Right forelimb (tissue), 1 donor: Measurements from ENCODE around the gene LHCGR.

ENCODE experiments used
- DNase-seq: peaks from one replicate; pipeline ENCODE4 v3.0.0-alpha.2; 2018

Gene LHCGR

DNA sequence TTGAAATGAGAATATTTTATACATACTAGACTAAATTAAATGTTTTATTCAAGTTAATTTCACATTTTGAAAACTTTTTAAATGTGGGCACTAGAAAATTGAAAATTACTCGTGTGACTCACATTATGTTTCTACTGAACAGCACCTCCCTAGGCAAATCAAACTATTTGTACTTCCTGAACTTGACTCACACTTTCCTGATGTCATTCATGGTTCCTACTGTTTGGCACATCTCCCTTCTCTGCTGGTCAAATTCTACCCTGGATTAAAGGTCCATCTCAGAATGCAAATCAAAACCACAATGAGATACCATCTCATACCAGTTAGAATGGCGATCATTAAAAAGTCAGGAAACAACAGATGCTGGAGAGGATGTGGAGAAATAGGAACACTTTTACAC, 16.7 kb downstream of the LHCGR start:
- DNase-seq, result no peak

DNA sequence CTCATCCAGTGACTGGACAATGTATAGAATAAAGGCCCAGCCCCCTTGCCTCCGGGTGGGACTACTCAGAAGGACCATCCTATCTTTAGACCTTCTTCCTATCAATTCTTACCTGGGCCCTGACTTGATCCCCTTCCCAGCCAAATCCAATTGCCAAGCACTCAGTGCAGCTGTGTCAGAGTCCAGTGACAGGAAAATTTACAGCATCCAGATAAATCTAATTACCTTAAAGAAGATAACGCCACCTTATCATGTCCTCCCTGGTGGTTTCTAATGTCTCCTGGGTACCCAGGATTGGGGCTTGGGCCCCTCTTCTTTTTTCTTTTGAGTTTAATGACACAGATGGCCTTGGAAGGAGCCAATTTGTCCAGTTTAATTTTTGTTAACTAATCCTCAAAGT, 19.3 kb downstream of the LHCGR start:
- no peak for DNase-seq

DNA sequence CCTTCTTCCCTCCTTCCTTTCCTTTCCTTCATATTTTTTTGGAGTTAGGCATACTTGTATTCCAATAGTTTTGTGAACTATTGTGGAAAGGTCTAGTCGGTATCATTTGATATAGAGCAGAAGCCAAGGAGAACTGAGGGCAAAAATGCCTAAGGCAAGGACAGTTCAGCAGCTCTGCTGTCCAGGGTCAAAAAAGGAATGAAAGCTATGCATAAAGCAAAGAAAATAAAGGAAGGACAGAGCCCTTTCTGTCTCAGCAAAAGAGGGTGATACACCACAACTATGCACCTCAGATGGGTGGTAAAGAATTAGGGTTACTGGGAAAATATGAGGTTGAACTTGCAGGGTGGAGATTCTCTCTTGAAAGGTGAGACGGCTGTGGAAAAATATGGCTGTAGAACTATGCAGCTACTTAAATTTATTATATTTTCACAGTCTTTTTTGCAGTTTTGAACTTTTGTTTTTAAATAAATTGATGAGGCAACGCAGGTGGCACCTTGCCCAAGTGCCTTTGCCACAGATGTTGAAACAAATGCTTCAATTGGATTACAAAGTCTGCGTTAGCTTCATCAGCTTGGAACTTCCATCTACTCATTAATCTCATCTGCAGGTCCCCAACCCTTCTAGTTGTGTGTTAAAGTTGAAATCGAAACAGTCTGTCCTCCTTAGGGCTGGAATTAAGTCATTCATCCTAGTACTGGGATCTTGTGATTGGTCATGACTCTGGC, 20.8 kb downstream of the LHCGR start:
- DNase-seq, result no peak

DNA sequence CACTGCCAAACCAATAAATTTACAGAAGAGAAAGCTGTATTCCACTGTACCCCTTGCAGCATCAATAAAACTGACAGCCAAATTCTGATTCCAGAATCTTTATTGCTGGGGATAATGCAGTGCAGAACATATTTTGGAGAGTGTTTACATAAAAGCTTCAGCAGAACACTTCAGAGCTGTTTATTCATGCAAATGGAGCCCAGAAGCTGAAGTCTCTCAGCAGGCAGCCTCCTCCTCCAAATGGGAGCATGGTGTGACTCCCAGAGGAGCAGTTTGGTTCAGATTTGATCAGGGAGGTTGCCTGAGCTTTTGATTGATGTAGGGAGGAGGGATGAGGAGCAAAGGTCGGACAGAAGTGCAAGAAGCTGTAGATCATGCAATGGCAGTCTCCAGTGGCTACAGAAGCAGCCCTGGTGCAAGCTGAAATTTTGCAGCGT, 22.4 kb downstream of the LHCGR start:
- DNase-seq, result no peak

DNA sequence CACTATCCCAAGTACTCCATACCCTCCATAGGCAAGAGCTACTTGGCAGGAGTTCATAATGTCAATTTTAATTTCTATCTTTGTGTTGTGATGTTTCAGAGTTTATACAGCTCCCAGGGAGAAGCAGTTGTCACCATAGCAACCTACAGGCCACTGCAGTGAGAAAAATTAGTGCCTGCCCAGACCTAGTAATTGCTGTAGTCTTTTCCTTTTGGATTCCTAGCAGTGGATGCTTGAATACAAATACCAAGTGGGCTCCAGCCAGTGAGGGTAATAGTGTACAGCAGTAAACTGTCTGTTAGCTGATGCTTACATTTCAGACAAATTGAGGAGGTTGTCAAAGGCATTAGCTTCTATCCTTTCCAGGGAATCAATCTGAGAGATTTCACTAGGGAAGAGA, 26.7 kb downstream of the LHCGR start:
- no peak for DNase-seq

DNA sequence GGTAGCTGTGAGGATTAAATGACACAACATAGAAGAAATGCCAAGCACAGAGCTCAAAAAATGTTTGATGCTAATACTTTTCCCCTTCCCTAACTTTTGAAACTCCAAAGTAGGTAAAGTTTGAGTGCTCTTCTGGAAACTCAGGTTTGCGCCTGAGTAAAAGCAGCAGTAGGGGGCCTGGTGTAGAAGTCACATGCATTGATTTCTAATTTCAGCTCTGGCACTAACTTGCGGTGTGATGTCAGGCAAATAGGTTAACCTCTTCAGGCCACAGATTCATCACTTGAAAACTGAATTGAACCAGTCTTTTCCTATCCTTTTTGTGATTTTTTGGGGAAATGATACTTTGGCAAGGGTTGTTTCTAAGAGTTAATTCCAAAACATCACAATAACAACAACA, 27.2 kb downstream of the LHCGR start:
- no peak for DNase-seq

DNA sequence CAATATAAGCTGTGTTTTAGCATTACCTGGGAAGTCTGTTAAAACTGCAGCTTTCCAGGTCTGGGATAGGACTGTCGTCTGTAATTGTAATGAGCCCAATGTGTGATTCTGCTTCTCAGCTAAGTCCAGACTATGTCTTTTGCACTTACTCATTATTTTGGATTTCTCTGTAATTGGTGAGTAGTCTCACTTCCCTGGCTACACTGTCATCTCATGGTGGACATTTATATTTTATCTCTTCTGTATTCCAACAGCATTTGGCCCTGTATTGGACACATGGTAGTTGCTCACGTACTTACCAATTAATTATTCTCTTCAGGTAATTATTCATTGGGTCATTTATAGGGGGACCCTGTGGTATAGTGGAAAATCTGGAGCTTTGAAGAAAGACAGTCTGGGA, 28.0 kb downstream of the LHCGR start:
- no peak for DNase-seq

DNA sequence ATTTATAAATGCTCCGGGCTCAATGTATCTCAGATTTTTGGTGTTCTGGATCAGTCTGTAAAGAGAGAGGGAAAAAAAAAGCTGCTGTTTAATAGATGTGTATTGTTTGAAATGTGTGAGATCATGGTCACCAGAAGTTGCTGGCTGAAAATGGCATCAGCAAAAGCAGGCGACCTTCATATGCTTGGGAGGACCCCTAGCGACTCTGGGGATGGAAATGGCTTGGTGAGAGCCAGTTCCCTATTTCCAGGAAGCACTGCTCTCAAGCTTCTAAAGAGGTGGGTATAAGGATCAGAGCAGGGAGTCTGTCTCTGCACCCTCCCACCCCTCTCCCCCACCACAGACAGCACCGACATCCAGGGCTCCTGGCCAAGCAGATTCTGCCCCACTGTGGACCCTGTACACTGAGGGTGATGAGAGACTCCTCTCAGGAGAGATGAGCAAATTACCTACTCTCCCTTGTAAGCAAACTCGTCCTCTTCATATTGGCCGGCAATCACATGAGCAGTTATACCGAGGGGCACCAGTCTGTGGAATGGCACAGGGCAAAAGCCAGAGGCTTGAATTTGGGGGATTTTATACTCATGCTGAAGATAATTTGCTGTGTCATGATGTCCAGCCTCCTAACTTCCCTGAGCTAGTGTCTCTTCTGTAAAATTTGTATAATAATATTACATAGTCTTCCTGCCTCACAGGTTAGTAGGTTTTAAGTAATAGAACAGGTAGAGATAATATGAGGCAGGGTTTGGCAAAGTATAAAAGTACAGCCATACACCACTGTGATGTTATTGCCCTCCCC, 29.6 kb downstream of the LHCGR start:
- no peak for DNase-seq

DNA sequence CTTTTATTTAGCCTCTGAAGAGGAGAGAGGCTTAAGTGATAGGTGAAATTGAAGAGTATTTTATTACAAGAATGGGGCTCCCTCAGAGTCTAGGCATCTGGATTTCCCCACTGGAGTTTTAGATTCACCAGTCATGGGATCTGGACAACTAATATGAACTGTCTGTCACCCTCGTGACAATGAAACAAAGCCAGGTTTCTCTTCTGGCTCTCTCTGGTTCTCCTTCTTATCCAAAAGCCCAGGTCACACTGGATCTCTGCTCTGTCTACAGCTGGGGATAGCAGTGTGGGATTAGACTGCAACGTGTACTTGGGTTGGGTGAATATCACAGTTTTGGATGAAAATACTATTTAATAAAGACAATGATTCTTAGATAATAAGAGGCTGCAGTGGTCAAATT, 31.2 kb downstream of the LHCGR start:
- no peak for DNase-seq

DNA sequence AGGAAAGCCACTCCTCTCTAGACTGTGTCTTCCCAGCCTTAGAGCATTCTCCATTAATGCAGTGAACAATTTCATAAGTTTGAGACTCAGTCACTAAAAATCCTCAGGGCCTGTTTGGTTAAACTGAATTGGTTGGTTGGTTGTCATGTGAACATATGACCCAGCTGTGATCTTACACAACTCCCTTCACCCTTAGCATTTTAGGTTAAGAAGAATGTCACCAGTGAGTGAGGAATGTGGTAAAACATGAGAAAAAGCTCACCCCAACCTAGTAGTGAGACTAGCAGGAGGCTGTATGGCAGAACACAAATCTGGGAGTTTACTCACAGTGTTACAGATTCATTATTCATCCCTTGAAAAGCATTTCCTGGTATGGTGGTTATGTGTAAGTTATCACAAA, 32.4 kb downstream of the LHCGR start:
- no peak for DNase-seq

DNA sequence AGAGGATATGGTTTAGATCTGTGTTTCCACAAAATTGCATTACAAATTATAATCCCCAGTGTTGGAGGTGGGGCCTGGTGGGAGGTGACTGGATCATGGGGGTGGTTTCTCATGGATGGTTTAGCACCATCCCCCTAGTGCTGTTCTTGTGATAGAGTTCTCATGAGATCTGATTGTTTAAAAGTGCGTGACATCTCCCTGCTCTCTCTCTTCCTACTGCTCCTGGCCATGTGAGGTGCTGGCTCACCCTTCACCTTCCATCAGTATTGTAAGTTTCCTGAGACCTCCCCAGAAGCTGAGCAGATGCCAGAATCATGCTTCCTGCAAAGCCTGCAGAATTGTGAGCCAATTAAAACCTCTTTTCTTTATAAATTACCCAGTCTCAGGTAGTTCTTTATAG, 33.1 kb downstream of the LHCGR start:
- DNase-seq, result no peak

DNA sequence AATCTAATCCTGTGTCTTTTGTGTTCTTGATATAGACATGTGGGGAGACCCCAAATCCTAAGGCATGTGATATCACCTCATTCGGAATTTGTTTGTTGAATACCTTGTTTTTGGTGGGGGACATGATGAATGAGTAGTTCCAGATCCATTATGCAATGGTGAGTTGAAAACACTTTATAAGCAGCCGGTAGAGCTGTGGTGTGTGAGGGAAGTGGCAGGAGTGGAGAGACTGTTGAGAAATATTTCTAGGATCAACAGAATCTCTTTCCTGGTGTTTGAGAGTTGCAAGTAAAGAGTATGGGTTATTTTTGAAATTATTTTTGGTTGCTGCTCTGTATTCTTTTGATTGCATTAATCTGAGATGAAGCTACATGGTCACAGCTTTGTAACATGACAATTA, 34.4 kb downstream of the LHCGR start:
- DNase-seq, result no peak

DNA sequence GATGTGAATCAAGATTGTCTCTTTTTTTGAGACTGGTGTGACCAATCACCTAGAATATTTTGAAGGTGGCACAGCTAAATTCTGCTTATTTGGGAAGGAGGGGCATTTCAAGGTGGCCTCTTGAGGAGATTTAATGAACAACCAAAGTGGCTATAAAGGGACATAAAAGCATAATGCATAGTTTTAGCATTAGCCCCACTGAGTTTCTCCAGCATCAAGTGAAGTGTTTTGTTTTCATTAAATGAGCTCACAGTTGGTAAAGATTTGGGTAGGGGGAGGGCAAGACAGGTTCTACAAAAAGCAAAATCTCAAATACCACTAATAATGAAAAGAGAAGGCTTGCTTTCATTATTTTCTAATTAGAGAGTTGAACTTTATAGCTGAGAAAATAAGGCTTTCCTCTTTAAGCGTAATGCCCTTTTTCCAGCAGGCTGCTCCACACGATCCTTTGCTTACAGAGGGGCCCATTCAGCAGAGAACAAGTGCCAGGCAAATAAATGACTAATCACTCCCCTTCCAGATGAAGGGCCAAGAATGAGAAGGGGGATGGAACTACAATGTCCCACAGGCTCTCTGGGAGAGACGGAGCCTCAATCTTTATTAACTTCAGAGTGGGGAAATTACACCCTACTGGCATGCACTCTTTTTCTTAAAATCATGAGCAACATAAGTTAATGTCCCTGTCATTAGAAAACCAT, 35.9 kb downstream of the LHCGR start:
- DNase-seq, result no peak

DNA sequence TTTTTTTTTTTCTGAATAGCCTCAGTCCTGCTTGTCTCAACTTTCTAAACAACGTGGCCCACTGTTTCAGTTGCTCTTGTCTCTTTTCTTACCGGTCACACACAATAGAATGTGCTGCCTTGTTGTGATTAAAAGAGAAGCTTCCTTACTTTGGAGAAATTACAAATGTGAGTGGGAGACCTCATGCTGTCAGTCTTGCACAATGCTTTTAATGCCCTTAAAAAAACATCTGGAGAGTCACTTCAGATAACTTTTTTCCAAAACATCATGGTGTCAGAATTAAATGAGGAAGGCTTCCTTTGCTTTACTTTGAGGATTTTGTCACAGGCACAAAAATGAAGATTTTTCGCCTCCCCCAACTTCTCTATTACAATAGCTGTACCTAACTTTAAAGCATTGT, 37.7 kb downstream of the LHCGR start:
- no peak for DNase-seq

DNA sequence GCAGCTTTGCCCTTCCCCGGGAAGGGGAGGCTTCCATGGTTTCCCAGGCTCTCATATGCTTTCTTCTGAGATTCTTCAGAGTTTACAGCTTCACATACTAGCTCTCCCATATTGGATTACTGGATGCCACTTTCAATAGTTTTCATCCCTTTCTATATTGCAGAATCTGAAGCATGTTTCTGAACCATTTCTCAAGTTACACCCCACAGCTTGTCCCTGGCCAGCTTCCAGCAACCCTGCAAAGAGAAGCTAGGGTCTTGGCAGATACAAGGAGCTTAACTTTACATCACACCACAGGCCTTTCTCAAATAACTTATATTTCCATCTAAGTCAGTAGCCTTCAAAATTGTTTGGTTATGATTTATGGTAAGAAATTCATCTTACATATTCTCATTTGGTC, 39.6 kb downstream of the LHCGR start:
- DNase-seq, result no peak

DNA sequence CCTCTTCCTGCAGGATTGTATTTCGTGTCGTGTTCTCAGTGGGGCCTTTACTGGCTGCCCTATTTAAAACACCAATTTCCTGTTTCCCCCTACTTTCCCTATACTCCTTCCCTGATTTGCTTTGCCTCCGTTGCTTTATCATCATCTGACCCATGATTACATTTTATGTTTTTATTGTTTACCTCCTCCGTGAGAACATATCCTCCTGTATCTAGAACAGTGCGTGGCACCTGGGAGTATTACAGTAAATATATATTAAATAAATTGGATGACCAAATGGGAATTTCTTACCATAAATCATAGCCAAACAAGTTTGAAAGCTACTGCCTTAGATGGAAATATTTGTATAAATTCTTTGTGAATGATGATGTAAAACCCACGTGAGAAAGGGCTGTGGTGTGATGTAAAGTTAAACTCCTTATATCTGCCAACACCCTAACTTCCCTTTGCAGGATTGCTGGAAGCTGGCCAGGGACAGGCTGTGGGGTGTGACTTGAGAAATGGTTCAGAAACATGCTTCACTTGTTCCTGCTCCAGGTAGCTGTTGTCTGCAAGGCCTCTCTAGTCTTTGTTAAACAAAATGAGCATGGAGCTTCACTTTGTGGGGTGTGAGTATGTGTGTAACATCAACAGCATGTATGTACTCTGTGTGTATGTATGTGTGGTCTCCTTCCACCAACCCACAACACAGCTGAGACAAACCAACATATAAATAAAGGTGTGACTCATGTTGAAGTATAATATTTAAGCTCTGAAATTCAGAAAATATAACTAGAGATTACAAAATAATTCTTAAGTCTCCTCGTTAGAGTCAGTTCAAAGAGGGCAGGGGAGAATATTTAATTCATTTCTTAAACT, 40.3 kb downstream of the LHCGR start:
- no peak for DNase-seq

DNA sequence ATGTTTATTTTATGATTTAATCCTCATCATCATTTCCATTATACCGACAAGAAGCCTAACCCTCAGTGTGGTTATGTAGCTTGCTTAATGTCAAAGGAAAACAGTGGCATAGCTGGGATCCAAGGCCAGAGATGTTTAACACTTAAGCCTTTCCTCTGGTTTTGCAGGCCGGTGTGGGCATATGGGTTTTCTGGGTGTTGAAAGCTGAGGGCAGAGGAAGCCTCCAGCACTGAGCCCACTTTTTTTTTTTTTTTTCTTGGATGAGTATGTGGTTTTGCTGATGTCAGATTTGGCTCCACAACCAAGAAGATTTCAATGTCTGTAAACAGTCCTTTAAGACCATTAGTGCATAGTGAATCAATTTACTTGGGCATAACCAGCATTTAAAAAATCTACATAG, 41.3 kb downstream of the LHCGR start:
- no peak for DNase-seq

DNA sequence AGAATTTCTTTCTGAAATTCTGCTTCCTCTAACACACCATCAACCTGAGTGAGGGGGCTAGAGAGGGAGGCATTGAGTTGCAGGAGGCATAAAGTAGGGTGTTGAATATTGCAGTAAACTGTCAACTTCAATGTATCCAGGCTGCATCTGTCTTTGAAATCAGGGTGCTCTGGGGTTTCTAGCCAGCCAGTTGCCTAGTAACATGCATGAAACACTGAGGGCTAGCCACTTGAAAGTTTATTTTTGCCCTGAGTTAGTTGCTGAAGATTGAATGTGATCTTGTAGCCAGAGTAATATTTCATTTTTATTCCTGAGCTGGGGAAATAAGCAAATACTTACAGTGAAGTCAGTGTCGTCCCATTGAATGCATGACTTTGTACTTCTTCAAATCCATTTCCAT, 41.9 kb downstream of the LHCGR start:
- DNase-seq, result no peak

DNA sequence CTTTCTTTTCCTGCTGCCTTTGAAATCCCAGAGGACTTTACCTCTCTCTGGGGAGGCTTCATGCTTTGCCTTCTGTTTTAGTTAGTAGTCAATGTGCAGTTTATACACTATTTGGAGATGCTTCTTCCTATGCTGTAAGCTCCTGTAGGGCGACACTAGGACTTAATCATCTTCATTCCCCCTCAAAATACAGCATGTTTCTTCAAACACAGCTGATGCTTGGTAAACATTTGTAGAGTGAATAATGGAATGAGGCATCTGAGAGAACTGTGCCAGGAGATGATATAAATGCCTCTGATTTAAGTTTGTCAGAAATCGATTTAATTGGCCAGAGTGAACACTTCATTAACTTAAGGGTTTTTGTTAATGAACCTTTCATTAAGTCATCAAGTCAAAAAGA, 43.4 kb downstream of the LHCGR start:
- DNase-seq, result no peak

DNA sequence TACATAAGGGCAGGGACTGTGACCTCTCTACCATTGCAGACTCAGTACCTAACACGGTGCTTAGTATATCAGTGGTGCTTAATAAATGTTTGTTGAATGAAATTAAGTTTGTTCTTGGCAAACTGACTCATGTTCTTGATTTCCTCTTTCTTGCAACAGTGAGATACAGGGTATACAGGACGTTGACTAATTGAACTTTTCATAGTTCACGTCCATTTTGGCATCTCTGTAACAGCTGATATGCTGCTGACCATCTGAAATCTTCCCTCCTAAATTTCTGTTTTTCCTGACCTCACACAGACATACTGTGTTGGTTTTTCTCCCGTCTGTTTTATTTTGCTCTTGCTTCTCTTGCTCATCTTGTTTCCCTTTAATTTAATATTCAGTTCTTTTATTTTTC, 44.2 kb downstream of the LHCGR start:
- no peak for DNase-seq

DNA sequence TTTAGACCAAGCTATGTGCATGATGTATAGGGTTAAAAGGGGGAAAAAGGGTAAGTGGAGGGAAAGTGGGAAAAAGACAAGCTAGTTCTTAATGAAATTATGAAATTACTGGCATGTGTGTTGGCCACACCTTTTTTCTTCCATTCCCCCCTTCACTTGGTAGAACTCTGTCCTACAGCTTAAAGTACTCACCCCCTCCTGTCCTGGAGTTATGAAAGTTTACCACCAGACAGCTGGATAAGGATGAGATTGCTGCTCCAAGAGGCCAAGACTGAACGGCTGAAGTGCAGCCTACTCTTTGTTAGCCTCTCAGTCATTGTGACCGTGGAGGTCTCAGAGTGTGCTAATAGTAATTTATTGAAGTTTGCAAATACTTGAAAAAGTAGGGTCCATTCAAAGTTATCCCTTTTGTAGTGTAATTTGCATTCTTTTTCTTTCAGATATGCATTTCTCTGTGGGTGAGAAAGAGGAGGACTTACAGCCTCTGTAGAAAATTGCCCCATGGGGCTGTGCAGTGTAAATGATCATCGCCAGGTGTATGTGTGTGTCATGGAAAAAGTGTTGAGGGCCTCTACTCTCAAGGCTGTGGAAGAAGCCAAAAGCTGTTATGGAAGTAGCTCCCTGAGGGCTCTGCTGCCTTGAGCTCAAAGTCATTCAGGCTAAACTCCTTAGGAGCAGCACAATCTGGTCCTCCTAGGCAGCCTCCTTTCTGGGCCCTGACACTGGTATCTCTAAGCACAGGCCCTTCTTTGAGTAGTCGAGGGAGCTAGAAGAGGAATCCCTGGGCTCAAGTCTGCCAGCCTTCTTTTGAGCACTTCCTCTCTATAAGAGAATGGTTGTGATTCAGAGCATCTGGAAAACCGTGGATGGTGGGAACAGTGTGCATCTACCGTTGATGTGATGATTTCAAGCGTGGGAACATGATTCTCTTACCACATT, 46.2 kb downstream of the LHCGR start:
- no peak for DNase-seq

DNA sequence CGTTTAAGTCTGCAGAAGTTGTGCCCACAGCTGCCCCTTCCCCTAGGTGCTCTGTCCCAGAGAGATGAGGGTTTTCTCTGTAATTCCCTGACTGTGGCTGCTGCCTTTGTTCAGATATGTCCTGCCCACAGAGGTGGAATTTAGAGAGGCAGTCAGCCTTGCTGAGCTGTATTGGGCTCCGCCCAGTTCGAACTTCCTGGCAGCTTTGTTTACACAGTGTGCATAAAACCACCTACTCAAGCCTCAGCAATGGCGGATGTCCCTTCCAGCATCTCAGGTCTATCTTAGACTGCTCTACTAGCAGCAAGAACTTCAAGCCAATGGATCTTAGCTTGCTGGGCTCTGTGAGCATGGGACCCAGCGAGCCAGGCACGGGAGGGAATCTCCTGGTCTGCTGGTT, 48.1 kb downstream of the LHCGR start:
- no peak for DNase-seq
